Measurements from ENCODE around the gene METTL23.

Gene METTL23

DNA sequence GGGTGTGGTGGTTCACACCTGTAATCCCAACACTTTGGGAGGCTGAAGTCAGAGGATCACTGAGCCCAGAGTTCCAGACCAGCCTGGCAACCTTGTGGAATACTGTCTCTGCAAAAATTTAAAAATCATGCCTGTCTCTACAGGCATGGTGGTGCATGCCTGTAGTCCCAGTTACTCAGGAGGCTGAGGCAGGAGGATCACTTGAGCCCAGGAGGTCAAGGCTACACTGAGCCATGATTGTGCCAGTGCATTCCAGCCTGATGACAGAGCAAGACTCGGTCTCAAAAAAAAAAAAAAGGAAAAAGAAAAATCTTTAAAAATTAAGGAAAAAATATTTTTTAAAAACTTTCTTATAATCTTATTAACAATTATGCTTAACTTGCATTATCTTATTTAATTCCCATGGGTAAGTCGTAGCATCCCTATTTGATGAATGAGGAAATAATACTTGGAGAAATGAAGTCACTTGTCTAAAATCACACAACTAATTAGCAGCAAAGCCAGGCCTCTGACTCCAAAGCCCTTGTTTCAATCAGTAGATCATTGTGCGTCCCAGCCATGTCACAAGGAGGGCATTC, 24.9 kb downstream of the METTL23 start:
- Mint-ChIP-seq H3K27me3 (ENCODE audit: low read depth) (no peaks in the 10 kb centered on the region), H3K36me3 (ENCODE audit: low read depth) (peaks cover 48% of the 10 kb centered on the region), H3K9me3 (no peaks in the 10 kb centered on the region), H3K4me3 (no peak overlapping the region), H3K4me1 (peaks cover 5% of the 10 kb centered on the region), H3K27ac (no peak overlapping the region)
- TF ChIP-seq, protein P1, sequence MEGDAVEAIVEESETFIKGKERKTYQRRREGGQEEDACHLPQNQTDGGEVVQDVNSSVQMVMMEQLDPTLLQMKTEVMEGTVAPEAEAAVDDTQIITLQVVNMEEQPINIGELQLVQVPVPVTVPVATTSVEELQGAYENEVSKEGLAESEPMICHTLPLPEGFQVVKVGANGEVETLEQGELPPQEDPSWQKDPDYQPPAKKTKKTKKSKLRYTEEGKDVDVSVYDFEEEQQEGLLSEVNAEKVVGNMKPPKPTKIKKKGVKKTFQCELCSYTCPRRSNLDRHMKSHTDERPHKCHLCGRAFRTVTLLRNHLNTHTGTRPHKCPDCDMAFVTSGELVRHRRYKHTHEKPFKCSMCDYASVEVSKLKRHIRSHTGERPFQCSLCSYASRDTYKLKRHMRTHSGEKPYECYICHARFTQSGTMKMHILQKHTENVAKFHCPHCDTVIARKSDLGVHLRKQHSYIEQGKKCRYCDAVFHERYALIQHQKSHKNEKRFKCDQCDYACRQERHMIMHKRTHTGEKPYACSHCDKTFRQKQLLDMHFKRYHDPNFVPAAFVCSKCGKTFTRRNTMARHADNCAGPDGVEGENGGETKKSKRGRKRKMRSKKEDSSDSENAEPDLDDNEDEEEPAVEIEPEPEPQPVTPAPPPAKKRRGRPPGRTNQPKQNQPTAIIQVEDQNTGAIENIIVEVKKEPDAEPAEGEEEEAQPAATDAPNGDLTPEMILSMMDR (IDR thresholded peaks at IDR 0.05; ENCODE audit: unreplicated experiment in 3 of 3) = no peak

DNA sequence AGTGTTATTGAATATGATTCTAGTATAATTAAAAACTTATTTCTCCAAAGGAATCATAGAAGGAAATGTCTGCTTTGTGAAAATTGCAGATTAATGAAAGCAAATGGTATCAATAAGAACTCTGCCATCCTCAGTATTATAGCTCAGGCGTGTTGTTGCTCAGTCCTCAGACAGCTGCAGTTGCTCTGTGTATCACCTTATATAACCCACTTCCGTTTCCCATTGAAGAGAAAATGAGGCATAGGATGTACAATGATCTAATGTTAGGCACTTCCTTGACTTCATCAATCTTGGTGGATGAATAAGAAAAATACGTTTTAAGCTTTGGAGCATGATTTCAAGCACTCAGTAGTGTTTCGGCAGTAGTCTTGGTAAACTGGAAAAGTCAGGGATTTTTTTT, 25.4 kb downstream of the METTL23 start:
- H3K27me3 Mint-ChIP-seq (ENCODE audit: low read depth) = no peaks in the 10 kb centered on the region
- TF ChIP-seq, protein P1 (IDR thresholded peaks at IDR 0.05; ENCODE audit: unreplicated experiment in 3 of 3) = no peak
- H3K27ac Mint-ChIP-seq = no peak overlapping the region
- peaks cover 5% of the 10 kb centered on the region for H3K4me1 Mint-ChIP-seq
- H3K9me3 Mint-ChIP-seq = no peaks in the 10 kb centered on the region
- H3K36me3 Mint-ChIP-seq (ENCODE audit: low read depth) = peaks cover 48% of the 10 kb centered on the region
- H3K4me3 Mint-ChIP-seq = no peak overlapping the region

DNA sequence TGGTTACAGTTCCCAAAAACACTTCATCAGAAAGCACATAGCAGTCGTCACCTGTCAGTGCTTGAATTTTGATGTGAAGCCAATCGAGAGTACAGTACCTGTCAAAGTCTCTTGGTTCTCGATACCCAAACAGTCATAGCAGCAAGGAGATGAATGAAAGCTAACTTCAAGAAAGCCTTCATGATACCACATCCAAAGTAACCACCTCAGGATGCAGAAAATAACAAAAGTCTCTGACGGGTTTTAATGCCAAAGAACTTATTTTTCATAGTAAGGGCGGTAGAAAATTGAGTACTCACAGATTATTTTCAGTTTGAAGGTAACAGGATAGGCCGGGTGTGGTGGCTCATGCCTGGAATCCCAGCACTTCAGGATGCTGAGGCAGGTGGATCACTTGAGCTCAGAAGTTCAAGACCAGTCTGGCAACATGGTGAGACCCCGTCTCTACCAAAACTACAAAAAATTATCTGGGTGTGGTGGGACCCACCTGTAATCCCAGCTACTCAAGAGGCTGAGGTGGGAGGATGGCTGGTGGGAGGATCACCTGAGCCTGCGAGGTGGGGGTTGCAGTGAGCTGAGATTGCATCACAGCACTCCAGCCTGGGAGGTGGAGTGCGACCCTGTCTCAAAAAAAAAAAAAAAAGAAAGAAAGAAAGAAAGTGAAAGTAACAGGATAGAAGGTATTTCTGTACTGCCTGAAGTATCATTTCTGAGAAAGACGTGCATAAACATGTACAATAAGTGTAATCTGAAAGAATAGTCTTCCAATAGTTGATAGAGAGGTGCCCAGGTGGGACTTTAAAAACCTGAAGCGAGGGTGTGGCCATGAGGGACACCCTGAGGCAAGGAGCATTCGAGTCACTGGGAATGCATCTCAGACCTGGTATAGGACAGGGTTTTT, 26.7 kb downstream of the METTL23 start:
- no peaks in the 10 kb centered on the region for H3K27me3 Mint-ChIP-seq (ENCODE audit: low read depth)
- H3K36me3 Mint-ChIP-seq (ENCODE audit: low read depth) = peaks cover 50% of the 10 kb centered on the region
- TF ChIP-seq, protein P1 (IDR thresholded peaks at IDR 0.05; ENCODE audit: unreplicated experiment in 3 of 3) = no peak
- H3K4me1 Mint-ChIP-seq = no peaks in the 10 kb centered on the region
- peaks cover 2% of the 10 kb centered on the region for H3K9me3 Mint-ChIP-seq
- H3K27ac Mint-ChIP-seq = no peak overlapping the region
- no peak overlapping the region for H3K4me3 Mint-ChIP-seq

DNA sequence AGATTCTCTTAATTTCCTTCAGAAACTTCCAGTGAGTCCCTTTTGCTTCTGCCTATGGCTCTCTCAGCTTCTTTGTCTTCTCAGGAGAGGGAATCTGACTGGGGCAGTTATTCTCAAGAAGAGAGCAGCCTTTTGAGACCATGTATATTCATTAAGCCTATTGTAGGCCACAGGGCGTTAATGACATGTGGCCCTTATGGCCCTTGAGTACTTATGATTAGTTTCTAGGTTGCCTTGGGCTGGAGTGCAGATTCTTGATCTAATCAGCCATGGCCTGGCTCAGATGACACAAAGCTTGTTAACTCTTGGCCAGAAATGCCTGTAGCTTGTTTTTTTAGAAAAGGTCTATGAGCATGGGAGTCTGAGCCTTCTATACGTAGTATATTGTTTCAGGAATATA, 28.6 kb downstream of the METTL23 start:
- Mint-ChIP-seq H3K27ac (no peak overlapping the region), H3K4me3 (no peak overlapping the region), H3K27me3 (ENCODE audit: low read depth) (no peaks in the 10 kb centered on the region), H3K9me3 (peaks cover 2% of the 10 kb centered on the region), H3K36me3 (ENCODE audit: low read depth) (peaks cover 41% of the 10 kb centered on the region), H3K4me1 (no peaks in the 10 kb centered on the region)
- TF ChIP-seq, protein P1 (IDR thresholded peaks at IDR 0.05; ENCODE audit: unreplicated experiment in 3 of 3) = no peak

DNA sequence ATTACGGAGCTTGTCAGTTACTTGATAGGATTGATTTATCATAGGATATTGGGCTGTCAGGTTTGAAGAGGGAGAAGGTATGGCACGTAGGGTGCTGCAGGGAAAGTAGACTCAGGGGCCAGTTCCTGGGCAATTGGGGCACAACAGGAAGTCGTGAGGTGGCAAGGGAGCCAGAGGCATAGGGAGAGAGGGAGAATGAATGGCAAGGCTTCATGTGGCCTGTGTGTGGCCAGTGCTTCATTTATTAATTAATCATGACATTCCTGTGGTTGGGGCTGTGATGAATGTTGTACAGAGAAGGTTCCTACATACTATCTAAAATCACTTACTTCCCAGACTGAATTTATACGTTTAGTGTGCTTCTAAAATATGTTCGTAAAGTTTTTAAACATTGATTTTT, 30.6 kb downstream of the METTL23 start:
- TF ChIP-seq, protein P1 (IDR thresholded peaks at IDR 0.05; ENCODE audit: unreplicated experiment in 3 of 3) = no peak
- peaks cover 53% of the 10 kb centered on the region for H3K36me3 Mint-ChIP-seq (ENCODE audit: low read depth)
- H3K4me3 Mint-ChIP-seq = no peak overlapping the region
- H3K27ac Mint-ChIP-seq = no peak overlapping the region
- no peaks in the 10 kb centered on the region for H3K4me1 Mint-ChIP-seq
- H3K27me3 Mint-ChIP-seq (ENCODE audit: low read depth) = no peaks in the 10 kb centered on the region
- peaks cover 2% of the 10 kb centered on the region for H3K9me3 Mint-ChIP-seq
